K562 treated with DMSO at 1 percent for 48 hours (cell line): ENCODE data around the gene CBX8. TPM values are rescaled to one million over a fixed set of nuclear protein-coding genes. Genes with fewer than 3 reads are reported as not detected.

Experiments used
- total RNA-seq: library from RNA; unstranded; fragments of 300-600 nt; gene quantifications from 2 replicates; pipeline ENCODE4 v1.2.3, GENCODE V29; 2022; ENCODE audit warnings: low replicate concordance; ENCODE audit errors: extremely low read depth

Gene CBX8
- not detected in 2 replicates for total RNA-seq

DNA sequence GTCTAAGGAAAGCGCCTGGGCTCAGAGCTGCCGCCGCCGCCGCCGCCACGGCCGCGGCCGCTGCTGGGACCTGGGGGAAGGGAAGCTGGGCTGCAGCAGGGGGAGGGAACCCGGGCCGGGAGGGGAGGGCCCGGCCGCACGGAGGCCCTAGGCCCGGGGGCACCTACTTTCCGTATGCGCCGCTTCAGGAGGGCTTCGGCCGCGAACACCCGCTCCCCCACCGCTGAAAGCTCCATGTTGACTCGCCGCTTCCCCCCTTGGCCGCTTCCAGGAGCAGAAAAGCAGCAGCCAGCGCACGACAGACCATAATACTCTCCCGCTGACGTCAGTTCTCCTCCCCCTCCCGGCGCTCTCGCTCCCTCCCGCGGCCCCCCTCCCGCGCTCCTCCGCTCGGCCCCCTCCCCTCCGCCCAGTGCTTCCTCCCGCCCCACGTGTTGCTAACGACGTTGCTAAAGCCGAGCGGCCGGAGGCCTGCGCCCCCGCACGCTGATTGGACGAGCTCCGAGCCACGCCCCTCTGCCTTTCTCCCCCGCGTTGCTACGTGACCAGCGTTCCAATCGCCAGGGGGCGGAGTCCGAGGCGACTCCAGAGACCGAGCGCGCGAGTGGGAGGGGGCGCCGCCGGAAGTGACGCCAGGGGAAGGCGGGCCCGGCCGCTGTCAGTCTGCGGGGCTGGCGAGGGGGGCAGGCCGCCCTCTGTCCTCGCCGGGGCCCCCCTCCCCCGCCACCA lies at the start of gene CBX8:
CBX8 (minus strand) TSS at position 315 of the 729 bp plus-strand sequence; CDS start at position 236, 79 bp downstream.

GRCh38 chr17:79839356-79840268 lies 42.7 kb upstream of the CBX8 start, which contains the start of gene CBX4:
Gene CBX4, minus strand, starts transcription at chr17:79839440. Its CDS starts 189 bp downstream, at chr17:79839251.

GRCh38 chr17:79777894-79778503 lies 18.9 kb downstream of the CBX8 start, which contains the start of gene CBX2:
Gene CBX2, plus strand, starts transcription at chr17:79778148. Its CDS starts 88 bp downstream, at chr17:79778236.

Other genes with a start within 250 kb of the CBX8 start
- not detected in 2 replicates for gene RBFOX3, start 186.0 kb downstream of the CBX8 start, total RNA-seq
- not detected in 2 replicates for gene ENPP7, start 66.1 kb downstream of the CBX8 start, total RNA-seq
- 76.9 TPM in 1 of 2 replicates, not detected in the other for gene CBX2, start 18.9 kb downstream of the CBX8 start, total RNA-seq
- gene CBX4, start 42.4 kb upstream of the CBX8 start, total RNA-seq = not detected in 2 replicates
- not detected in 2 replicates for gene TBC1D16, start 238.8 kb upstream of the CBX8 start, total RNA-seq
- not detected in 2 replicates for gene CCDC40, start 239.6 kb upstream of the CBX8 start, total RNA-seq